C4-2B (cell line): ENCODE measurements around the gene TTI1.

Source experiments
- ZFX ChIP-seq: fragments of 450-650 bp; IDR thresholded peaks from 2 replicates; pipeline ENCODE4 v1.6.1; 2017
- TF ChIP-seq, protein P1 (sequence below): fragments of 450-650 bp; conservative IDR thresholded peaks from 2 replicates; pipeline ENCODE4 v1.5.1; 2017; ENCODE audit warnings: mild to moderate bottlenecking

DNA sequence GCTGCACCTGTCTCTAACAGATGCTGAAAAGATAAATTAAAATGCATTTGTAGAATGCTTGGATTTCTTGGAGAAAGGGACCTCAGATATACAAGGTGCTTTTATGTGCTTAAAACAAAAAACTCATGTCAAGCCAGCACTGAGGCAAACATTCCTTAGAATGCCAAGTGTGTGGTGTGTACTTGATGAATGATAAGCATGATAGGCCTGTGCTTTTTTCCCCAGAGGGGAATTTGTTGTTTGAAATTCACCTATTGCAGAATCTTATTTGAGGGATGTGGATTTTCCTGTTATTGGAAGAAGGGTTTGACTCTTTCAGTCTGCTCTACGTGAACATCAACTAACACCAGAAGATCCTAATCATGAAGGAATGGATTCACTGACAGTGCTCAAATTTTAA lies 28.8 kb downstream of the TTI1 start:
- TF ChIP-seq, protein P1, sequence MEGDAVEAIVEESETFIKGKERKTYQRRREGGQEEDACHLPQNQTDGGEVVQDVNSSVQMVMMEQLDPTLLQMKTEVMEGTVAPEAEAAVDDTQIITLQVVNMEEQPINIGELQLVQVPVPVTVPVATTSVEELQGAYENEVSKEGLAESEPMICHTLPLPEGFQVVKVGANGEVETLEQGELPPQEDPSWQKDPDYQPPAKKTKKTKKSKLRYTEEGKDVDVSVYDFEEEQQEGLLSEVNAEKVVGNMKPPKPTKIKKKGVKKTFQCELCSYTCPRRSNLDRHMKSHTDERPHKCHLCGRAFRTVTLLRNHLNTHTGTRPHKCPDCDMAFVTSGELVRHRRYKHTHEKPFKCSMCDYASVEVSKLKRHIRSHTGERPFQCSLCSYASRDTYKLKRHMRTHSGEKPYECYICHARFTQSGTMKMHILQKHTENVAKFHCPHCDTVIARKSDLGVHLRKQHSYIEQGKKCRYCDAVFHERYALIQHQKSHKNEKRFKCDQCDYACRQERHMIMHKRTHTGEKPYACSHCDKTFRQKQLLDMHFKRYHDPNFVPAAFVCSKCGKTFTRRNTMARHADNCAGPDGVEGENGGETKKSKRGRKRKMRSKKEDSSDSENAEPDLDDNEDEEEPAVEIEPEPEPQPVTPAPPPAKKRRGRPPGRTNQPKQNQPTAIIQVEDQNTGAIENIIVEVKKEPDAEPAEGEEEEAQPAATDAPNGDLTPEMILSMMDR = no peak
- no peak for TF ChIP-seq ZFX
